K562 (cell line): ENCODE results near the gene FBXW8. TPM values are rescaled to one million over a fixed set of nuclear protein-coding genes. Genes with fewer than 3 reads are reported as not detected.
A peak's percentile ranks its signal among the peaks of the same experiment; 100 is the strongest.

Experiments used
- ATAC-seq: fragments of 200-7000 bp; cut with Tn5 transposase; 3 replicates; pipeline ENCODE4 v1.9.1; 2020; ENCODE audit warnings: moderate library complexity
- BruUV-seq: library from RNA; stranded (reverse); fragments of 400-500 nt; replicated peaks from 2 replicates; lab custom pipeline; 2021; lab: Mats Ljungman, UMichigan
- CTCF ChIA-PET: fragments of 300-600 bp; formaldehyde crosslinking; extraction: SDS; loops from one replicate; lab custom pipeline; 2021; ENCODE audit warnings: low intra/inter-chr PET ratio; lab: Yijun Ruan, JAX
- POLR2A ChIA-PET: fragments of 300-600, 350-650 bp; sonication (Branson Sonifier 250); formaldehyde crosslinking; extraction: SDS; loops from one replicate; lab custom pipeline; 2021; ENCODE audit warnings: antibody characterized with exemption, inconsistent platforms; lab: Yijun Ruan, JAX
- DNase-seq, 4 experiments: peaks; one replicate each; pipeline versions ENCODE4 v3.0.0 to v3.0.0-alpha.2; 2011 to 2018; ENCODE audit warnings: low spot score in 3 of 4, mixed read lengths in 3 of 4; ENCODE audit errors: extremely low read depth in 1 of 4
- FAIRE-seq: peaks from 2 replicates; lab custom pipeline; 2011; peaks lifted over from hg19 to GRCh38; lab: Jason Lieb, UNC
- H2AFZ ChIP-seq: 2 replicates; pipeline ENCODE4 v1.6.0; 2011; ENCODE audit warnings: low read depth, low read length, control low read depth, inconsistent platforms
- H3K27ac ChIP-seq: fragments of 200-600 bp; 3 replicates; pipeline ENCODE4 v1.8.0; 2011; ENCODE audit warnings: low read depth, mild to moderate bottlenecking, control low read depth, inconsistent platforms, low read length, moderate library complexity, mixed read lengths; ENCODE audit errors: extremely low read depth
- H3K27me3 ChIP-seq, 2 experiments: fragments of 300-600 bp in 1 of 2; 2 replicates in 1 of 2; 3 replicates in 1 of 2; pipeline versions ENCODE4 v1.6.0 to v1.8.0; 2011; ENCODE audit warnings: inconsistent platforms in 2 of 2, low read length in 2 of 2, mild to moderate bottlenecking in 1 of 2, mixed read lengths in 1 of 2, moderate library complexity in 1 of 2; ENCODE audit not compliant: control insufficient read depth in 2 of 2, insufficient read depth in 2 of 2
- H3K36me3 ChIP-seq: fragments of 300-600 bp; 3 replicates; pipeline ENCODE4 v1.8.0; 2011; ENCODE audit warnings: mild to moderate bottlenecking, low read length, inconsistent platforms; ENCODE audit not compliant: control insufficient read depth, insufficient read depth
- H3K4me1 ChIP-seq, 2 experiments: fragments of 200-600 bp in 1 of 2; replicated peaks in 1 of 2; 2 replicates in 1 of 2; 3 replicates in 1 of 2; pipeline versions ENCODE4 v1.5.1 to v1.8.0; 2011; ENCODE audit warnings: inconsistent platforms in 2 of 2, low read length in 2 of 2, mild to moderate bottlenecking in 1 of 2, mixed read lengths in 1 of 2, moderate library complexity in 1 of 2; ENCODE audit not compliant: control insufficient read depth in 2 of 2, insufficient read depth in 2 of 2
- H3K4me2 ChIP-seq: 2 replicates; pipeline ENCODE4 v1.6.1; 2011; ENCODE audit warnings: low read length, control low read depth, inconsistent platforms, mixed read lengths; ENCODE audit not compliant: insufficient read depth
- H3K4me3 ChIP-seq: fragments of 200-600 bp; sonication (generic), shearing (Covaris generic); 2 replicates; pipeline ENCODE4 v1.5.1; 2016; ENCODE audit warnings: control low read depth, inconsistent platforms
- H3K79me2 ChIP-seq: fragments of 200-600 bp; 3 replicates; pipeline ENCODE4 v1.8.0; 2011; ENCODE audit warnings: low read length, inconsistent platforms; ENCODE audit not compliant: control insufficient read depth, insufficient read depth
- H3K9ac ChIP-seq, 2 experiments: 2 replicates each; pipeline versions ENCODE4 v1.6.0 to v1.6.1; 2011; ENCODE audit warnings: low read depth in 2 of 2, low read length in 2 of 2, control low read depth in 1 of 2, inconsistent platforms in 1 of 2, mild to moderate bottlenecking in 1 of 2, mixed read lengths in 1 of 2; ENCODE audit not compliant: insufficient read depth in 1 of 2
- H3K9me1 ChIP-seq: one replicate; pipeline ENCODE4 v1.6.0; 2011; ENCODE audit warnings: inconsistent platforms, mild to moderate bottlenecking, low read length, moderate library complexity; ENCODE audit not compliant: control insufficient read depth, insufficient read depth
- H3K9me3 ChIP-seq: replicated peaks from 2 replicates; pipeline ENCODE4 v1.5.1; 2011; ENCODE audit warnings: low read depth, low read length, inconsistent platforms; ENCODE audit not compliant: control insufficient read depth, insufficient read depth
- H4K20me1 ChIP-seq: replicated peaks from 2 replicates; pipeline ENCODE4 v1.6.1; 2011; ENCODE audit warnings: low read length, inconsistent platforms, mixed read lengths; ENCODE audit not compliant: control insufficient read depth, insufficient read depth
- CBFA2T2 ChIP-seq: fragments of 450-650 bp; conservative IDR thresholded peaks from 2 replicates; pipeline ENCODE4 v1.6.1; 2017; ENCODE audit warnings: mild to moderate bottlenecking
- CBFA2T3 ChIP-seq: fragments of 450-650 bp; IDR thresholded peaks from 2 replicates; pipeline ENCODE4 v1.6.1; 2017
- CLOCK ChIP-seq: fragments of 250-450 bp; sonication (Bioruptor Pico); IDR thresholded peaks from 2 replicates; pipeline ENCODE4 v1.4.0; 2020; ENCODE audit warnings: mild to moderate bottlenecking, moderate library complexity, borderline replicate concordance
- DNMT1 ChIP-seq: fragments of 450-650 bp; IDR thresholded peaks from 2 replicates; pipeline ENCODE4 v1.6.1; 2016; ENCODE audit warnings: antibody characterized with exemption, mild to moderate bottlenecking
- EP300 ChIP-seq: IDR thresholded peaks from 2 replicates; pipeline ENCODE4 v1.6.1; 2012; ENCODE audit warnings: low read length, improper control_type of control experiment
- FOXK2 ChIP-seq, 2 experiments: fragments of 450-650 bp; IDR thresholded peaks in 1 of 2; conservative IDR thresholded peaks in 1 of 2; 2 replicates each; pipeline ENCODE4 v1.6.1; 2016; ENCODE audit warnings: low read depth in 2 of 2, mild to moderate bottlenecking in 1 of 2
- FOXM1 ChIP-seq, 2 experiments: fragments of 450-650 bp in 1 of 2; sonication (generic) in 1 of 2; formaldehyde crosslinking in 1 of 2; IDR thresholded peaks; 2 replicates each; pipeline versions ENCODE4 v1.6.1 to v1.9.0; 2017 to 2022; ENCODE audit warnings: low read depth in 2 of 2, mild to moderate bottlenecking in 2 of 2, missing genetic modification reagents in 1 of 2, moderate library complexity in 1 of 2
- HDAC1 ChIP-seq, 2 experiments: fragments of 450-650 bp; IDR thresholded peaks; 2 replicates each; pipeline ENCODE4 v1.6.1; 2016 to 2017; ENCODE audit warnings: inconsistent platforms in 1 of 2, mild to moderate bottlenecking in 1 of 2, moderate library complexity in 1 of 2
- HIVEP1 ChIP-seq: fragments of 250-450 bp; sonication (Bioruptor Pico); IDR thresholded peaks from 2 replicates; pipeline ENCODE4 v1.4.0; 2020; ENCODE audit warnings: mild to moderate bottlenecking
- MAFF ChIP-seq: IDR thresholded peaks from 2 replicates; pipeline ENCODE4 v1.6.1; 2012; ENCODE audit warnings: low read length, improper control_type of control experiment
- MAX ChIP-seq: sonication (generic); formaldehyde crosslinking; IDR thresholded peaks from 2 replicates; pipeline ENCODE4 v1.9.0; 2022; ENCODE audit warnings: mild to moderate bottlenecking, missing genetic modification reagents
- MTA2 ChIP-seq: fragments of 450-650 bp; IDR thresholded peaks from 2 replicates; pipeline ENCODE4 v1.6.1; 2016; ENCODE audit warnings: low read depth
- NR2C2 ChIP-seq, 2 experiments: fragments of 200-800 bp in 1 of 2; sonication (Bioruptor generic) in 1 of 2; sonication (generic) in 1 of 2; formaldehyde crosslinking in 1 of 2; IDR thresholded peaks; 2 replicates each; pipeline versions ENCODE4 v1.6.1 to v1.8.0; 2016 to 2022; ENCODE audit warnings: mild to moderate bottlenecking in 1 of 2, missing compliant biosample characterization in 1 of 2, missing genetic modification characterization in 1 of 2, missing genetic modification reagents in 1 of 2
- RFX5 ChIP-seq: IDR thresholded peaks from 2 replicates; pipeline ENCODE4 v1.6.1; 2011; ENCODE audit warnings: low read depth, mild to moderate bottlenecking, improper control_type of control experiment, low read length
- SNRNP70 ChIP-seq: fragments of 200-400 bp; formaldehyde crosslinking; optimal IDR thresholded peaks from 2 replicates; pipeline ENCODE3; 2017; ENCODE audit warnings: low read depth, low read length
- SOX6 ChIP-seq: fragments of 450-650 bp; IDR thresholded peaks from 2 replicates; pipeline ENCODE4 v1.6.1; 2014; ENCODE audit warnings: mild to moderate bottlenecking
- SPI1 ChIP-seq: IDR thresholded peaks from 2 replicates; pipeline ENCODE4 v1.6.1; 2011; ENCODE audit warnings: low read depth, low read length, control low read depth, borderline replicate concordance
- ZNF395 ChIP-seq: fragments of 200-800 bp; sonication (Bioruptor generic); IDR thresholded peaks from 2 replicates; pipeline ENCODE4 v1.6.1; 2017; ENCODE audit warnings: missing genetic modification characterization, missing compliant biosample characterization
- ZNF57 ChIP-seq: fragments of 450-650 bp; formaldehyde crosslinking; IDR thresholded peaks from 2 replicates; pipeline ENCODE4 v1.4.0; 2020; ENCODE audit warnings: mild to moderate bottlenecking, moderate library complexity
- WGBS: fragments of 100-300 bp; shearing (Covaris generic); methylation state at CpG from one replicate; pipeline ENCODE4 v1.1.6; 2016; ENCODE audit warnings: low coverage, mixed read lengths; ENCODE audit not compliant: insufficient coverage; ENCODE audit errors: missing lambda C conversion rate; 5-methylcytosine and 5-hydroxymethylcytosine counted together
- in situ Hi-C: fragments of 300-500 bp; cut with MboI; formaldehyde crosslinking; loops from 4 replicates; pipeline ENCODE4 v1.15.0; 2018; ENCODE audit warnings: inconsistent platforms, mixed read lengths
- intact Hi-C: fragments of 100-400 bp; cut with micrococcal nuclease; formaldehyde crosslinking; loops from 2 replicates; pipeline ENCODE4 v1.14.2; 2022
- polyA plus RNA-seq, 8 experiments: library from polyadenylated mRNA; depleted of rRNA in 4 of 8; stranded (reverse) in 5 of 8; unstranded in 3 of 8; fragments of >200 nt; fragmentation: Nextera tagmentation in 2 of 8; fragmentation: Illumina TruSeq in 1 of 8; extraction: Ambion mirVana in 2 of 8; extraction: Trizol in 1 of 8; gene quantifications; 2 replicates each; pipeline versions ENCODE4 v1.2.1 to v1.2.3, GENCODE V29; 2011 to 2014; ENCODE audit warnings: inconsistent platforms in 1 of 8, missing spikeins in 1 of 8
- total RNA-seq, 7 experiments: library from RNA; depleted of rRNA in 6 of 7; stranded (reverse); fragments of >200 nt in 6 of 7; fragmentation: Illumina TruSeq in 2 of 7; extraction: Trizol in 2 of 7; gene quantifications; 2 replicates each; pipeline versions ENCODE4 v1.2.1 to v1.2.3, GENCODE V29; 2011 to 2021; ENCODE audit warnings: low replicate concordance in 1 of 7

Gene FBXW8
- total and polyA plus RNA-seq, 9 of the 15 experiments (the other 6 are each of a cell fraction or from before 2014, with no cell fraction given) = 0.58 to 8.3 (median 4.4) TPM

- Histone ChIP-seq H3K4me1 (peaks cover 49 to 78% of the 10 kb centered on the region in 2 experiments), H3K27ac (peak overlapping the region; percentile 74), H2AFZ (no peak overlapping the region), H3K9me1 (no peaks in the 10 kb centered on the region), H3K27me3 (no peaks in the 10 kb centered on the region), H3K4me3 (no peak overlapping the region), H3K9ac (peak overlapping the region; percentile 39 to 62; a peak in 2 of 4 replicates), H3K4me2 (peak overlapping the region; percentile 79), H4K20me1 (no peaks in the 10 kb centered on the region), H3K79me2 (no peaks in the 10 kb centered on the region), H3K9me3 (no peaks in the 10 kb centered on the region), H3K36me3 (peaks cover 10% of the 10 kb centered on the region; the same call in 2 of the 3 replicates)
- FAIRE-seq (no peak), DNase-seq (peak; percentile 26 to 73 (median 49)), ATAC-seq (peak; percentile 13)
- WGBS = 2% methylated on average over 6 of the region's 6 CpGs
- BruUV-seq = no TSS peak
- CTCF ChIA-PET = interaction anchor here (1.2 kb wide), 1 partner anchor 17 kb away, joined by 3 read pairs; no protein-coding TSS in a partner anchor
- POLR2A ChIA-PET = interaction anchor here (0.6 to 2.9 kb wide), 9 partner anchors 9 to 88 kb away, joined by 3 to 14 read pairs (median 4); no protein-coding TSS in a partner anchor
- intact Hi-C loops (no loop called here), in situ Hi-C loops (no loop called here)
- TF ChIP-seq DNMT1 (no peak), FOXM1 (IDR thresholded peaks at IDR 0.05; ENCODE audit: low read depth) (0 out of 2 replicates have a peak, but pooled peaks have one; percentile 26), FOXM1 (CRISPR knock-in tag; IDR thresholded peaks at IDR 0.05; ENCODE audit: low read depth) (no peak), HDAC1 (IDR thresholded peaks at IDR 0.05) (peak in 1 of 2 experiments; percentile 7; a peak in 1 of 4 replicates), ZNF57 (CRISPR knock-in tag) (no peak), MAX (CRISPR knock-in tag) (no peak), NR2C2 (CRISPR knock-in tag; IDR thresholded peaks at IDR 0.05) (no peak), NR2C2 (tag; IDR thresholded peaks at IDR 0.05) (peak; percentile 2; the same call in 1 of the 2 replicates), EP300 (peak; percentile 39; the same call in 1 of the 2 replicates), SPI1 (peak; percentile 29; the same call in 1 of the 2 replicates), HIVEP1 (CRISPR knock-in tag) (0 out of 2 replicates have a peak, but pooled peaks have one; percentile 42), ZNF395 (CRISPR knock-in tag) (no peak), SOX6 (peak; percentile 48; the same call in 1 of the 2 replicates), FOXK2 (conservative IDR thresholded peaks at IDR 0.05 in 1 of 2, IDR thresholded peaks at IDR 0.05 in 1 of 2; ENCODE audit: low read depth in 2 of 2) (peak in 1 of 2 experiments; percentile 34; a peak in 2 of 4 replicates), CBFA2T3 (peak; percentile 89), MTA2 (peak; percentile 73; the same call in 1 of the 2 replicates), MAFF (no peak), CBFA2T2 (peak; percentile 89), SNRNP70 (no peak), CLOCK (CRISPR knock-in tag) (no peak), RFX5 (no peak)
These were observed 132.1 kb downstream of the FBXW8 start for GRCh38 chr12:117042862-117043261.
